NCI-H526 (cell line): Measurements from ENCODE around the gene CKS2.
A peak's percentile ranks its signal among the peaks of the same experiment; 100 is the strongest.

Source experiments
- DNase-seq, 2 experiments: peaks; one replicate each; lab custom pipeline; 2025; lab: John Stamatoyannopoulos, UW

The CKS2 gene

DNA sequence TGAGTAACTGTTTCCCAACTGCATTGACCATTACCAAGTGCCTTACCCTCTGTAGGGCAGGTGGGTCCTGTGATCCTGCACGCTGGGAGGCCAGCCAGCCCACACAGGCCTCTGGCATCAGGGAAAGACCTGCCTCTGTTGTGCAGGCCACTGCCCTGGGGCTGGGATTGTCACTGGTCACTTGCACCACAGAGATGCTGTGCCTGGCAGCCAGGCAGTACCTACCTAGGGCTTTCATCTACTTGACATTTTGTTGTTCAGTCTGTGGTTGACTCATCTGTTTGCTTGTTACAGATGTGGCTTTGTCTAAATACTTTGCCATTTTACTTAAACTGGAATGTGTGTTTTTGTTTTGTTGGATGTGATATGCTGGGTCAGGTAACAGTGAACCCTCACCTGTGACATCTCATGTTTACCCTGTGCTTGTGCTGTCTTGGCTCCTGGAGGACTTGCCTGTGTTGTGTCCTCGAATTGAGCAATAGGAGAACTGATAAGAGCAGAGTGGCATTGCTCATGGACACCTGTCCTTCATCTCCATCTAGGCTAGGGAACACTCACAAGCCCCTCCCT, 40.1 kb downstream of the CKS2 start:
- no peak for DNase-seq

DNA sequence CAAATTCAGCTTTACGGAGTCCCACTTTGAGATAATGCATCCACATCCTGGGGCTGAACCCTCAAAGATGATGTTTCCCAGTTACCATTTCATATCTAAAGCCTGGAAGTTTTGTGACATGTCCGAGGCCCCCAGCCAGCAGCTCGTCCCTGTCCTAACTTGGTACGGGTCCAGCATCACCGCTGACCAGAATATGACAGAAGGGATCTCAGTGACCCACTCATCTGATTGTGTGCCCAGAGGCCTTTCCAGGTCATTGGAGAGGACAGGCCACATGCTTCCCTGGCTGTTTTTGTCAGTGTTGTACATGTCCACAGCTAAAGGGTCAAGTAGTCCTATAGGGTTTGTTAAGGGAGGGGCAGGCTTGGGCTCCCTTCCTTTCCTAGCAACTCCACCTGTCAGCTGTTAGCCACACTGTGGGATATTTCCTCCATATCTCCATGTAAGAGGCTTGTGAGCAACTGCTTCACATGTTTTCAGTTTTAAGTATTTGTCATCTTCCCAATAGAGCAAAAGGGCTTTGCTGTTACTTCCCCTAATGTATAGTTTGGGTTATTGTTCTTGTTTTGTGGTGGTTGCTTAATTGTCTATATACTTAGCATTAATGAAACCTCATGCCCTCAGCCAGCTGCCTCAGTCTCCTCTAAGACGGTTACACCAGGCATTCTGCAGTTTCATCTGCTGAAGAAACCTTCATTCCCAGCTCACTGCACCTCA, 40.7 kb downstream of the CKS2 start:
- DNase-seq: no peak

GRCh38 chr9:89352451-89352850, 41.5 kb downstream of the CKS2 start:
- DNase-seq: no peak

- DNase-seq: no peak
Measured at GRCh38 chr9:89352874-89353649, 42.1 kb downstream of the CKS2 start.

- DNase-seq: no peak
Measured at GRCh38 chr9:89353989-89354388, 43.0 kb downstream of the CKS2 start.

DNA sequence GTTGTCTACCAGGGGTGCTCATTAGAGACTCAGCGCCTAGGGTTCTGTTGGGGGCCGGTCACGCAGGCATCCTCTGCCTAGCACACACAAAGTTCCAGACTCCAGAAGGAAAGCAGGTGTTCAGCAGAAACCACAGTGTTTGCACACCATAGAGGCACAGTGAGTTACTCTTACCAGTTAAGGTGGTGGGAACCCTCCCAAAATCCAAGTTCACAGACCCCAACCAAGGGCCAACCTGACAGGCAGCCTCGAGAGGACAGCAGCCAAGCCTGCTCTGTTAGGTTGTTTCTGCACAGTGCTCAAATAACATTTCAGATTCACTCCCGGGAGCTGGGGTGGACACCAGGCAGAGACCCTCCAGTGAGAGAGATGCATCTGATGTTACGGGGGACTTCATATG, 43.5 kb downstream of the CKS2 start:
- no peak for DNase-seq

GRCh38 chr9:89356782-89357181, 45.8 kb downstream of the CKS2 start:
- no peak for DNase-seq

GRCh38 chr9:89357331-89358197, 46.6 kb downstream of the CKS2 start:
- DNase-seq: no peak

GRCh38 chr9:89358376-89358916, 47.5 kb downstream of the CKS2 start:
- DNase-seq: no peak

- no peak for DNase-seq
Measured at GRCh38 chr9:89358985-89359384, 48.0 kb downstream of the CKS2 start.

GRCh38 chr9:89359751-89360261, 48.8 kb downstream of the CKS2 start:
- DNase-seq: no peak

- DNase-seq: no peak
Measured at GRCh38 chr9:89360465-89360864, 49.5 kb downstream of the CKS2 start.

DNA sequence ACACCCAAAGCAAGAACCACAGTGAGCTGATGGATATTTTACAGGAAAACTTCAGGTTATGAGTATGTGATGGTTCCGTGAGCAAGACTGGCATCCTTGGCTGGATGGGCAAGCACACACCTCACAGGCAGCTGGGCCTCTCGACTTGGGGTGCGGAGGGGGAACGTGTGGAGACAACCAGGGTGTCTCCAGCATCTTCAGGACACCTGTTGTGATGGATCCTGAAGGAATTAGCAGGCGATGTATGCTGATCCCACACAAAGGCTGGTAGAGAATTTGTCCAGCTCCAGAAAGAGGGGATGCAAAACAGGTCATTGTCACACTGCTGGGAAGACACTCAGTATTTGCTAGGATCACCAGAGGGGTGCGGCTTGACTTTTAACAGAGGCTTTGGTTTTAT, 50.0 kb downstream of the CKS2 start:
- DNase-seq: peak in 1 of 2 experiments; percentile 11

GRCh38 chr9:89361816-89362646, 51.0 kb downstream of the CKS2 start:
- peak in 1 of 2 experiments; percentile 17 for DNase-seq

- DNase-seq: no peak
Measured at GRCh38 chr9:89362647-89363310, 51.8 kb downstream of the CKS2 start.

GRCh38 chr9:89363311-89363670, 52.3 kb downstream of the CKS2 start:
- DNase-seq: no peak

DNA sequence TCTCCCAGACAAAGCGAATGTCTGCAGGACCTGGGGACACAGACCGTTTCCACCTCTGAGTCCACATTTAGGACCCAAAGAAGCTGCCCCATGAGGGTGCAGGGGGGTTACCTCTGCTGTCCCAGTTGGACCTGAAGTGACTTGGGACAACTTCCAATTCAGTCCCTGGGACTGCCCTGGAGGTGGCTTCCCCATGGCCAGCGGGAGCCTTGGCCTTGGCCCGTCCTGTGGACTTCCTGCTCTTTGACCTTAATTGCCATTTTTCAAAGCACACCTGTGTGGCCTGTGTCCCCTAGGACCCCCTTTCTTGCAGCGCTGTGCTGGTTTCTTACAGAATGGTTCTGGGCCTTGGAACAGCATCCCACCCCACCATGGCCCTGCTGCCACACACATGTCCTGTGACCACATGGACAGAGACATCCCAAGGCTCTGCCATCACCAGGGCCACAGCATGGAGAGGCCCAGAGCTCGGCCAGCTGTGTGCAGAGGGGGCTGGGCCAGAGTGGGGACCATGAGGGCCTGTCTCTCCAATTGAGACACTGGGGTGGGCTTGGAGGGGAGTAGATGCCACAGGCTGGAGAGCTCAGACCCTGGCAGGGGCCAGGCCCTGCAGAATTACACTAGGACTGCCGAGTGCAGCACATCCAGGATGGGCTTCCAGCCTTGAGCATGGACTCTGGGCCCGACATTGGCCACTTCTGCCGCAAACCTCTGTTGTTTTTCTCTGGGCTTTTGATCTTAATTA, 53.1 kb downstream of the CKS2 start:
- no peak for DNase-seq

GRCh38 chr9:89364666-89365531, 53.9 kb downstream of the CKS2 start:
- no peak for DNase-seq

DNA sequence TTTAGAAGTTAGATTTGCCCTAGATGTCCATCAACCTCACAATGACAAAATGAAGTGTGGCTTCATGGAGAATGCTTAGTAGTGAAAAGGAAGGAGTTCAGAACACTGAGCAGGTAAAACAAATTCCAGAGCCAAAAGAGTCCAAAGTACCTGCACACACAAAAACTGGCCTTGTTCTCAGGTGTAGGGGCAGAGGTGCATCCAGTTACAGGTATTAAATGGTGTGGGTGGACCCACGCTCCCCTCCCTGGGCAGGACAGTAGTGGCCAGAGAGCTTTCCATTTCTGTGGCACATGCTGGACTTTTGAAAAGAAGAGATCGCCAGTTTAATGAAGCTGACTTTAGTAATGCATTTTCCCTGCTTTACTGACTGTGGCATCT, 54.5 kb downstream of the CKS2 start:
- no peak for DNase-seq
